Kidney (tissue), 14 donors: ENCODE measurements around the gene ADPRS. TPM values are rescaled to one million over a fixed set of nuclear protein-coding genes. Genes with fewer than 3 reads are reported as not detected.
A peak's percentile ranks its signal among the peaks of the same experiment; 100 is the strongest.

Source experiments
- DNase-seq, 5 donors: peaks; one replicate each; pipeline ENCODE4 v3.0.0-alpha.2; 2013 to 2020
- FAIRE-seq: peaks from 2 replicates; lab custom pipeline; 2012; peaks lifted over from hg19 to GRCh38; lab: Jason Lieb, UNC
- H3K27ac ChIP-seq, 2 donors: one replicate each; pipeline ENCODE4 v1.7.0; 2013; ENCODE audit warnings: low read depth in 2 of 2, low read length in 2 of 2, inconsistent platforms in 1 of 2
- H3K27me3 ChIP-seq: one replicate; pipeline ENCODE4 v1.7.1; 2013; ENCODE audit warnings: low read length, inconsistent platforms; ENCODE audit not compliant: control insufficient read depth, insufficient read depth
- H3K36me3 ChIP-seq, 3 donors: one replicate each; pipeline versions ENCODE4 v1.7.0 to v1.7.1; 2013; ENCODE audit warnings: low read length in 3 of 3, control low read depth in 1 of 3, inconsistent platforms in 1 of 3; ENCODE audit not compliant: insufficient read depth in 3 of 3, control insufficient read depth in 2 of 3
- H3K4me1 ChIP-seq, 3 donors: one replicate each; pipeline versions ENCODE4 v1.7.0 to v1.7.1; 2013; ENCODE audit warnings: low read length in 3 of 3, inconsistent platforms in 1 of 3, low read depth in 1 of 3; ENCODE audit not compliant: control insufficient read depth in 2 of 3, insufficient read depth in 2 of 3
- H3K4me3 ChIP-seq, 3 donors: one replicate each; pipeline versions ENCODE4 v1.7.0 to v1.8.1; 2013; ENCODE audit warnings: low read length in 3 of 3, control low read depth in 1 of 3, inconsistent platforms in 1 of 3
- H3K9ac ChIP-seq, 3 donors: one replicate each; pipeline versions ENCODE4 v1.7.0 to v1.7.1; 2013; ENCODE audit warnings: low read length in 3 of 3, control low read depth in 1 of 3, inconsistent platforms in 1 of 3
- H3K9me3 ChIP-seq, 3 donors: one replicate each; pipeline versions ENCODE4 v1.7.0 to v1.7.1; 2013; ENCODE audit warnings: low read length in 3 of 3, control low read depth in 1 of 3, inconsistent platforms in 1 of 3; ENCODE audit not compliant: control insufficient read depth in 2 of 3, insufficient read depth in 1 of 3
- intact Hi-C: fragments of 100-400 bp; cut with DNase I; formaldehyde crosslinking; loops from one replicate; pipeline ENCODE4 v1.11.1; 2022
- polyA plus RNA-seq: library from polyadenylated mRNA; stranded (reverse); fragments of 350-450 nt; fragmentation: Illumina TruSeq; extraction: RNeasy Lipid Tissue Mini Kit (QIAGEN cat#74804); gene quantifications from one replicate; pipeline ENCODE4 v1.2.3, GENCODE V29; 2014; ENCODE audit warnings: low read depth, low replicate concordance; ENCODE audit not compliant: insufficient read depth
- total RNA-seq: library from RNA; stranded (reverse); fragmentation: NEBNext Ultra II Directional; extraction: Animal tissue kit (Norgen Biotek cat#: 25700); gene quantifications from one replicate; pipeline ENCODE4 v1.2.1, GENCODE V29; 2021
- TF ChIP-seq, protein P1 (sequence below): IDR thresholded peaks from 3 replicates; pipeline ENCODE4 v1.5.1; 2012; ENCODE audit warnings: mild to moderate bottlenecking, moderate library complexity, borderline replicate concordance; ENCODE audit not compliant: insufficient read depth; ENCODE audit errors: extremely low read depth
- donor health status: control.
- donor health status: control.
- donor health status: control.
- donor health status: control.
- donor health status: control.
- donor health status: DM: yes; HTN: yes; CAD: no.
- donor health status: Normal renal cell carcinoma (clear cell type).

Gene ADPRS
- total and polyA plus RNA-seq, 2 donors from 2014 or later: 26.9 to 36.4 TPM

DNA sequence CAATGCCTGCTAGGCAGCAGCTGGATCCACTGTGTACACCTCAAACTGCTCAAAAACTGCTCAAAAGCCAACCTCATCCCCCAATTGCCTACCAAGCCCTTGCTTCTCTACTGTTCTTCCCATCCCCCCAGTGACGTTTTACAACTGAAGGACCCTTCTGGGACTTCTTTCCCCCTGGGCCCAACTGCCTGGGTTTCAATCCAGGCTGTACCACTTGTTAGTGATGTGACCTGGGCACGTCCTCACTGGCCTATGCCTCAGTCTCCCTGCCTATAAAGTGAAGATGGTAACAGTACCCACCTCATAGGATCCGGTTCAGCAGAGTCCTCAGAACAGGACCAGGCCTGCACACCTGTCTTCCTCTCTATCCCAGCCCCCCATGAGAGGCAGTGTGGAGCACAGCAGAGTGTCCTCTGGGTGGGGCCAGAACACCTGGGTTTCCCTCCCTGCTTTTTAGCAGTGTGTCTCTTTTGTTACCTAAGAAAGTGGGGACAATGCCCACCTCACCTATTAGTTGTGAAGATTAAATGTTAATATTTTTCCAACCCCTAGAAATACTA, 6.7 kb upstream of the ADPRS start:
- Histone ChIP-seq H3K4me1 (peaks cover 0 to 3% (median 0%) of the 10 kb centered on the region in 3 donors), H3K27me3 (no peaks in the 10 kb centered on the region), H3K9me3 (no peaks in the 10 kb centered on the region), H3K27ac (no peak overlapping the region), H3K4me3 (no peak overlapping the region), H3K36me3 (no peaks in the 10 kb centered on the region), H3K9ac (no peak overlapping the region)
- TF ChIP-seq, protein P1, sequence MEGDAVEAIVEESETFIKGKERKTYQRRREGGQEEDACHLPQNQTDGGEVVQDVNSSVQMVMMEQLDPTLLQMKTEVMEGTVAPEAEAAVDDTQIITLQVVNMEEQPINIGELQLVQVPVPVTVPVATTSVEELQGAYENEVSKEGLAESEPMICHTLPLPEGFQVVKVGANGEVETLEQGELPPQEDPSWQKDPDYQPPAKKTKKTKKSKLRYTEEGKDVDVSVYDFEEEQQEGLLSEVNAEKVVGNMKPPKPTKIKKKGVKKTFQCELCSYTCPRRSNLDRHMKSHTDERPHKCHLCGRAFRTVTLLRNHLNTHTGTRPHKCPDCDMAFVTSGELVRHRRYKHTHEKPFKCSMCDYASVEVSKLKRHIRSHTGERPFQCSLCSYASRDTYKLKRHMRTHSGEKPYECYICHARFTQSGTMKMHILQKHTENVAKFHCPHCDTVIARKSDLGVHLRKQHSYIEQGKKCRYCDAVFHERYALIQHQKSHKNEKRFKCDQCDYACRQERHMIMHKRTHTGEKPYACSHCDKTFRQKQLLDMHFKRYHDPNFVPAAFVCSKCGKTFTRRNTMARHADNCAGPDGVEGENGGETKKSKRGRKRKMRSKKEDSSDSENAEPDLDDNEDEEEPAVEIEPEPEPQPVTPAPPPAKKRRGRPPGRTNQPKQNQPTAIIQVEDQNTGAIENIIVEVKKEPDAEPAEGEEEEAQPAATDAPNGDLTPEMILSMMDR: no peak
- DNase-seq (no peak), FAIRE-seq (no peak)
- intact Hi-C loops: no loop called here

DNA sequence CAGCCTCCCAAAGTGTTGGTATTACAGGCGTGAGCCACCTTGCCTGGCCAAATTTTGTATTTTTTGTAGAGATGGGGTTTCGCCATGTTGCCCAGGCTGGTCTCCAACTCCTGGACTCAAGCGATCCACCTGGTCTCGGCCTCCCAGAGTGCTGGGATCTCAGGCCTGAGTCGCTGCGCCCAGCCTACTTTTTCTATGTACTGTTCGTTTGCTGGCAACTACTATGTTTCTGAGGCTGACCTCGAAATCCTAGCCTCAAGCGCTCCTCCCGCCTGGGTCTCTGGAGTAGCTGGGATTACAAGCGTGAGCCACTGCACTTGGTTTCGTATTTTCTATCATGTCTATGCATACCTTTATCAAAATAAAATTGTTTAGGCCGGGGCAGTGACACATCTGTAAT, 5.5 kb upstream of the ADPRS start:
- Histone ChIP-seq H3K36me3 (no peaks in the 10 kb centered on the region), H3K4me1 (peaks cover 0 to 3% (median 2%) of the 10 kb centered on the region in 3 donors), H3K9ac (no peak overlapping the region), H3K4me3 (no peak overlapping the region), H3K9me3 (no peaks in the 10 kb centered on the region), H3K27me3 (no peaks in the 10 kb centered on the region), H3K27ac (no peak overlapping the region)
- FAIRE-seq (no peak), DNase-seq (no peak)
- TF ChIP-seq, protein P1: no peak
- intact Hi-C loops: no loop called here

DNA sequence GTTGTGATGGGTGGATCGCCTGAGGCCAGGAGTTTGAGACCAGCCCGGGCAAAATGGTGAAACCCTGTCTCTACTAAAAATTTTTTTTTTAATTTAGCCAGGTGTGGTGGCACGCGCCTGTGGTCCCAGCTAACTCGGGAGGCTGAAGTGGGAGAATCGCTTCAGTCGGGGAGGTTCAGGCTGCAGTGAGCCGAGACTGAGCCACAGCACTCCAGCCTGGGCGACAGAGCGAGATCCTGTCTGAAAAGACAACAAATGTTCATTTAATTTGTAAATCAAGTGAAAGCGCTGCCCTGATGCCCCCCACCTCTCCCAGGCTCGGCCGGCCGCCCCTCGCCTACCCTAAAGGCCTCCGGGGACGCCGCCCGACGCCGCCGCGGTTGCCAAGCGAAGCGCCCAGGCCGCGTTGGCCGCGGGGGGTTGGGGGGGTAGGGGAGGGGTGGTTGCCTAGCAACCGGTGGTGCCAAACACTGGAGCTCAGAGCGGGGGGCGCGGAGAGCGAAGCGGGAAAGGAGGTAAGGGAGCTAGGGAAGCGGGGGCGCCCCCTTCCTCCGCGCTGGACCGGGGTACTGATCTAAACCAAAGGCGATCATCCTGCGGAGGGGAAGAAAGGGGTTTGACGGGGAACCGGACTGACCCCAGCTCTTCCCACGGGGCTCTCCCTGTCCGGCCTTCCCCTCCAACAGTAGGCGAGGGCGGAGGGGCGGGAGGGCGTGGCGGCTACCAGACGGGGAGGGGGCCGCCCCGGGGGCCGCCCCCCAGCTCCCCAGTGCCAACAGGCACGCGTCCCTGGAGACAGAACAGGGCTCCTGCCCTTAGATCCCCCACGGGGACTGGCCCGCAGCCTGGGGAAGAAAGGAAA, 4.8 kb upstream of the ADPRS start, which contains the start of gene TEKT2:
Gene TEKT2, plus strand, starts transcription at position 460 of the 862 bp plus-strand sequence. CDS start 828 bp downstream, outside the sequence.
- H3K9ac ChIP-seq: peak within 1 kb of the TSS in 2 of 3 donors; percentile 42 to 73
- H3K4me3 ChIP-seq: peak within 1 kb of the TSS; percentile 57 to 64 (median 64)
- no peak for FAIRE-seq
- peaks cover 0 to 4% (median 3%) of the 10 kb centered on the region in 3 donors for H3K4me1 ChIP-seq
- H3K36me3 ChIP-seq: no peaks in the 10 kb centered on the region
- peak; percentile 86 to 94 (median 94) for DNase-seq
- no peaks in the 10 kb centered on the region for H3K9me3 ChIP-seq
- H3K27me3 ChIP-seq: no peaks in the 10 kb centered on the region
- no peak within 1 kb of the TSS for H3K27ac ChIP-seq
- TF ChIP-seq, protein P1: no peak
- intact Hi-C loops: no loop called here
